HepG2 (cell line): Measurements from ENCODE around the gene AMIGO2.

ENCODE experiments used
- CENPT ChIP-seq: sonication (generic); formaldehyde crosslinking; IDR thresholded peaks from 2 replicates; pipeline ENCODE4 v1.8.0; 2022; ENCODE audit warnings: low read depth, mild to moderate bottlenecking, moderate library complexity, missing genetic modification reagents
- JUN ChIP-seq: sonication (generic); formaldehyde crosslinking; IDR thresholded peaks from 2 replicates; pipeline ENCODE4 v1.4.0; 2020; ENCODE audit warnings: mild to moderate bottlenecking, missing genetic modification reagents
- JUND ChIP-seq: sonication (generic); formaldehyde crosslinking; IDR thresholded peaks from 2 replicates; pipeline ENCODE4 v1.8.0; 2022; ENCODE audit warnings: mild to moderate bottlenecking, missing genetic modification reagents
- POLR2A ChIP-seq, 2 experiments: IDR thresholded peaks; 2 replicates each; pipeline ENCODE4 v1.6.1; 2011; ENCODE audit warnings: low read depth in 2 of 2, low read length in 2 of 2, mild to moderate bottlenecking in 1 of 2, moderate library complexity in 1 of 2; ENCODE audit not compliant: insufficient read depth in 1 of 2
- ZNF12 ChIP-seq: sonication (generic); formaldehyde crosslinking; IDR thresholded peaks from 2 replicates; pipeline ENCODE4 v1.5.0; 2020; ENCODE audit warnings: missing genetic modification reagents
- ZNF253 ChIP-seq: sonication (generic); formaldehyde crosslinking; IDR thresholded peaks from 2 replicates; pipeline ENCODE4 v1.8.0; 2022; ENCODE audit warnings: mild to moderate bottlenecking, missing genetic modification reagents, borderline replicate concordance
- TF ChIP-seq, protein P1 (sequence below): sonication (generic); formaldehyde crosslinking; IDR thresholded peaks from 2 replicates; pipeline ENCODE4 v1.4.0; 2020; ENCODE audit warnings: missing genetic modification reagents
- TF ChIP-seq, protein P2 (sequence below): sonication (generic); formaldehyde crosslinking; IDR thresholded peaks from 2 replicates; pipeline ENCODE4 v1.4.0; 2020; ENCODE audit warnings: missing genetic modification reagents
- TF ChIP-seq, protein P3 (sequence below): sonication (generic); formaldehyde crosslinking; IDR thresholded peaks from 2 replicates; pipeline ENCODE4 v1.5.0; 2020; ENCODE audit warnings: mild to moderate bottlenecking, missing genetic modification reagents, moderate library complexity

DNA sequence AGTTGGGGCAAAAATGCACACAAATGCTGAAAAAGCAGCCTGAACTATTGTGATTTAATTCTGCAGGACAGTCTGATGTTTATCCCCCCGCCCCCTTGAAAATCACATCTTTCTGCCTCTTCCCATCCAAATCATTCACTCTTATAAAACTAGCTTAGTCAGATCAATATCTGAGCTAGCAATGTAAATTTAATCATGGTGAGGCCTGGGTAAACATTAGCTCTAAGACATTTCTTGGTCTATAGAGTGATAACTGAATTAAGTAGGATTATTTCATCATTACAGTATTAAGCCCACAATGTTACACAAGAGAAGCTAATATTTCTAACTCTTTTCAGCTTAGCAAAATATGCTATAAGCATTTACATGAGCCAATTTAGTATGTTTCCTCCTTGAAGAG is 9.4 kb downstream of the AMIGO2 start:
- TF ChIP-seq, protein P1, sequence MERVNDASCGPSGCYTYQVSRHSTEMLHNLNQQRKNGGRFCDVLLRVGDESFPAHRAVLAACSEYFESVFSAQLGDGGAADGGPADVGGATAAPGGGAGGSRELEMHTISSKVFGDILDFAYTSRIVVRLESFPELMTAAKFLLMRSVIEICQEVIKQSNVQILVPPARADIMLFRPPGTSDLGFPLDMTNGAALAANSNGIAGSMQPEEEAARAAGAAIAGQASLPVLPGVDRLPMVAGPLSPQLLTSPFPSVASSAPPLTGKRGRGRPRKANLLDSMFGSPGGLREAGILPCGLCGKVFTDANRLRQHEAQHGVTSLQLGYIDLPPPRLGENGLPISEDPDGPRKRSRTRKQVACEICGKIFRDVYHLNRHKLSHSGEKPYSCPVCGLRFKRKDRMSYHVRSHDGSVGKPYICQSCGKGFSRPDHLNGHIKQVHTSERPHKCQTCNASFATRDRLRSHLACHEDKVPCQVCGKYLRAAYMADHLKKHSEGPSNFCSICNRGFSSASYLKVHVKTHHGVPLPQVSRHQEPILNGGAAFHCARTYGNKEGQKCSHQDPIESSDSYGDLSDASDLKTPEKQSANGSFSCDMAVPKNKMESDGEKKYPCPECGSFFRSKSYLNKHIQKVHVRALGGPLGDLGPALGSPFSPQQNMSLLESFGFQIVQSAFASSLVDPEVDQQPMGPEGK (CRISPR knock-in tag), result no peak
- TF ChIP-seq POLR2A (IDR thresholded peaks at IDR 0.05; ENCODE audit: insufficient read depth in 1 of 2, low read depth in 2 of 2, low read length in 2 of 2) (no peak), JUND (no peak), ZNF12 (CRISPR knock-in tag) (no peak), ZNF253 (CRISPR knock-in tag) (no peak), JUN (CRISPR knock-in tag) (no peak), CENPT (no peak)
- TF ChIP-seq, protein P2, sequence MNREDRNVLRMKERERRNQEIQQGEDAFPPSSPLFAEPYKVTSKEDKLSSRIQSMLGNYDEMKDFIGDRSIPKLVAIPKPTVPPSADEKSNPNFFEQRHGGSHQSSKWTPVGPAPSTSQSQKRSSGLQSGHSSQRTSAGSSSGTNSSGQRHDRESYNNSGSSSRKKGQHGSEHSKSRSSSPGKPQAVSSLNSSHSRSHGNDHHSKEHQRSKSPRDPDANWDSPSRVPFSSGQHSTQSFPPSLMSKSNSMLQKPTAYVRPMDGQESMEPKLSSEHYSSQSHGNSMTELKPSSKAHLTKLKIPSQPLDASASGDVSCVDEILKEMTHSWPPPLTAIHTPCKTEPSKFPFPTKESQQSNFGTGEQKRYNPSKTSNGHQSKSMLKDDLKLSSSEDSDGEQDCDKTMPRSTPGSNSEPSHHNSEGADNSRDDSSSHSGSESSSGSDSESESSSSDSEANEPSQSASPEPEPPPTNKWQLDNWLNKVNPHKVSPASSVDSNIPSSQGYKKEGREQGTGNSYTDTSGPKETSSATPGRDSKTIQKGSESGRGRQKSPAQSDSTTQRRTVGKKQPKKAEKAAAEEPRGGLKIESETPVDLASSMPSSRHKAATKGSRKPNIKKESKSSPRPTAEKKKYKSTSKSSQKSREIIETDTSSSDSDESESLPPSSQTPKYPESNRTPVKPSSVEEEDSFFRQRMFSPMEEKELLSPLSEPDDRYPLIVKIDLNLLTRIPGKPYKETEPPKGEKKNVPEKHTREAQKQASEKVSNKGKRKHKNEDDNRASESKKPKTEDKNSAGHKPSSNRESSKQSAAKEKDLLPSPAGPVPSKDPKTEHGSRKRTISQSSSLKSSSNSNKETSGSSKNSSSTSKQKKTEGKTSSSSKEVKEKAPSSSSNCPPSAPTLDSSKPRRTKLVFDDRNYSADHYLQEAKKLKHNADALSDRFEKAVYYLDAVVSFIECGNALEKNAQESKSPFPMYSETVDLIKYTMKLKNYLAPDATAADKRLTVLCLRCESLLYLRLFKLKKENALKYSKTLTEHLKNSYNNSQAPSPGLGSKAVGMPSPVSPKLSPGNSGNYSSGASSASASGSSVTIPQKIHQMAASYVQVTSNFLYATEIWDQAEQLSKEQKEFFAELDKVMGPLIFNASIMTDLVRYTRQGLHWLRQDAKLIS (CRISPR knock-in tag), result no peak
- TF ChIP-seq, protein P3, sequence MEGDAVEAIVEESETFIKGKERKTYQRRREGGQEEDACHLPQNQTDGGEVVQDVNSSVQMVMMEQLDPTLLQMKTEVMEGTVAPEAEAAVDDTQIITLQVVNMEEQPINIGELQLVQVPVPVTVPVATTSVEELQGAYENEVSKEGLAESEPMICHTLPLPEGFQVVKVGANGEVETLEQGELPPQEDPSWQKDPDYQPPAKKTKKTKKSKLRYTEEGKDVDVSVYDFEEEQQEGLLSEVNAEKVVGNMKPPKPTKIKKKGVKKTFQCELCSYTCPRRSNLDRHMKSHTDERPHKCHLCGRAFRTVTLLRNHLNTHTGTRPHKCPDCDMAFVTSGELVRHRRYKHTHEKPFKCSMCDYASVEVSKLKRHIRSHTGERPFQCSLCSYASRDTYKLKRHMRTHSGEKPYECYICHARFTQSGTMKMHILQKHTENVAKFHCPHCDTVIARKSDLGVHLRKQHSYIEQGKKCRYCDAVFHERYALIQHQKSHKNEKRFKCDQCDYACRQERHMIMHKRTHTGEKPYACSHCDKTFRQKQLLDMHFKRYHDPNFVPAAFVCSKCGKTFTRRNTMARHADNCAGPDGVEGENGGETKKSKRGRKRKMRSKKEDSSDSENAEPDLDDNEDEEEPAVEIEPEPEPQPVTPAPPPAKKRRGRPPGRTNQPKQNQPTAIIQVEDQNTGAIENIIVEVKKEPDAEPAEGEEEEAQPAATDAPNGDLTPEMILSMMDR, result no peak
